Stimulated activated CD4-positive, alpha-beta T cell treated with anti-CD3 and anti-CD28 coated beads, Interleukin-12 subunit alpha, Interleukin-12 subunit beta, amount 100 ng/mL, for 48 hours (primary cell): ENCODE data around the gene EEF1AKMT4.

ENCODE experiments used
- DNase-seq, 3 donors: peaks; one replicate each; pipeline ENCODE4 v3.0.0-alpha.2; 2020; ENCODE audit warnings: low read depth in 2 of 3, low spot score in 1 of 3

EEF1AKMT4 gene

GRCh38 chr3:184249412-184250166 is at the start of gene EEF1AKMT4:
Gene EEF1AKMT4, plus strand, starts transcription at chr3:184249672. Its CDS starts 23 bp downstream, at chr3:184249695.
- DNase-seq, result peak; percentile 90 to 95 (median 95)

GRCh38 chr3:184200825-184201224 is 48.6 kb upstream of the EEF1AKMT4 start:
- DNase-seq, result no peak

GRCh38 chr3:184203526-184203925 is 45.9 kb upstream of the EEF1AKMT4 start:
- no peak for DNase-seq

GRCh38 chr3:184209146-184209923 is 40.1 kb upstream of the EEF1AKMT4 start:
- no peak for DNase-seq

GRCh38 chr3:184211297-184211696 is 38.2 kb upstream of the EEF1AKMT4 start:
- DNase-seq, result no peak

GRCh38 chr3:184211718-184212117 is 37.8 kb upstream of the EEF1AKMT4 start:
- no peak for DNase-seq

- DNase-seq, result no peak
Observed at GRCh38 chr3:184218814-184219213, 30.7 kb upstream of the EEF1AKMT4 start.

GRCh38 chr3:184222521-184222920 is 27.0 kb upstream of the EEF1AKMT4 start:
- no peak for DNase-seq

- no peak for DNase-seq
Observed at GRCh38 chr3:184223946-184224345, 25.5 kb upstream of the EEF1AKMT4 start.

- DNase-seq, result peak in 2 of 3 donors; percentile 45 to 51
Observed at GRCh38 chr3:184227481-184227935, 22.0 kb upstream of the EEF1AKMT4 start.

- no peak for DNase-seq
Observed at GRCh38 chr3:184228376-184229137, 20.9 kb upstream of the EEF1AKMT4 start.

- peak; percentile 31 to 55 (median 39) for DNase-seq
Observed at GRCh38 chr3:184229394-184230080, 19.9 kb upstream of the EEF1AKMT4 start, which contains the start of gene VWA5B2. Gene VWA5B2, plus strand, starts transcription at chr3:184229585. Its CDS starts 944 bp downstream, at chr3:184230529.

- no peak for DNase-seq
Observed at GRCh38 chr3:184230081-184230602, 19.3 kb upstream of the EEF1AKMT4 start.

GRCh38 chr3:184230603-184231528 is 18.6 kb upstream of the EEF1AKMT4 start:
- no peak for DNase-seq

- no peak for DNase-seq
Observed at GRCh38 chr3:184231671-184232070, 17.8 kb upstream of the EEF1AKMT4 start.

- DNase-seq, result no peak
Observed at GRCh38 chr3:184233127-184233843, 16.2 kb upstream of the EEF1AKMT4 start.

- no peak for DNase-seq
Observed at GRCh38 chr3:184234224-184234623, 15.2 kb upstream of the EEF1AKMT4 start.

- no peak for DNase-seq
Observed at GRCh38 chr3:184234671-184235380, 14.6 kb upstream of the EEF1AKMT4 start.
